ENCODE data around the gene UBE2J1. TPM values are rescaled to one million over a fixed set of nuclear protein-coding genes. Genes with fewer than 3 reads are reported as not detected.

UBE2J1 gene
- total RNA-seq, 4 donors from 2014 or later, result 25.3 to 30.4 (median 26.7) TPM

GRCh38 chr6:89315249-89315885 lies 37.2 kb downstream of the UBE2J1 start, which contains the start of gene GABRR2:
GABRR2 (minus strand) TSS chr6:89315299; CDS start chr6:89315165, 134 bp downstream.
- Histone ChIP-seq H3K27me3 (no peaks in the 10 kb centered on the region), H3K4me1 (peaks cover 0 to 31% (median 15%) of the 10 kb centered on the region in 4 donors), H3K4me3 (no peak within 1 kb of the TSS), H3K27ac (no peak within 1 kb of the TSS), H3K36me3 (peaks cover 0 to 13% (median 0%) of the 10 kb centered on the region in 3 donors), H3K9me3 (peaks cover 0 to under 1% (median 0%) of the 10 kb centered on the region in 4 donors)
- DNase-seq (ENCODE audit: low spot score in 2 of 2), result no peak
- TF ChIP-seq EP300 (IDR thresholded peaks at IDR 0.05) (no peak), CTCF (IDR thresholded peaks at IDR 0.05) (no peak), POLR2A (IDR thresholded peaks at IDR 0.05) (no peak)
- 83 to 87% methylated on average over 6 of the region's 6 CpGs for WGBS, 2 donors

DNA sequence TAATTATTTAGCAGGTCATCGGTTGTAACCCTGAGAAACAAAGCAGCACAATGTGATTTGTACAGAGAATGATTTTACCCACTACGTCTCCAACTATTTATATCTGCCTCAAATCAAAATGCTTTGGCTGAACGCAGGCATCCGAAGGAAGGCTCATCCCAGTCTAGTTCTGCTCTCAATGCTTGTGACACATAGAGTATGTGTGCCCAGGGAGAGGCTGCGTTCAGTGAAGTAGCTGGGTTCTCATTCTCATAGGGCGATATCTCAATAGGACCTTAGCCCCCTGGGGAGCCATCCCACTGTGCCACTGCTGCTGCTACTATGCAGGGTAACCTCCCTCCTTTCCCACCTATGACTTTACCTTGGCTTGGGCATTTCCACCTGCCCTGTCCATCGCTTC lies 37.8 kb downstream of the UBE2J1 start:
- no peak overlapping the region for H3K27ac ChIP-seq
- no peaks in the 10 kb centered on the region for H3K27me3 ChIP-seq
- no peak for DNase-seq (ENCODE audit: low spot score in 2 of 2)
- H3K36me3 ChIP-seq, result peaks cover 0 to 9% (median 0%) of the 10 kb centered on the region in 3 donors
- no peaks in the 10 kb centered on the region for H3K9me3 ChIP-seq
- no peak overlapping the region for H3K4me3 ChIP-seq
- 75 to 81% methylated on average over 7 of the region's 7 CpGs for WGBS, 2 donors
- peaks cover 0 to 31% (median 15%) of the 10 kb centered on the region in 4 donors for H3K4me1 ChIP-seq
- TF ChIP-seq EP300 (IDR thresholded peaks at IDR 0.05), result no peak
- no peak for TF ChIP-seq POLR2A (IDR thresholded peaks at IDR 0.05)
- no peak for TF ChIP-seq CTCF (IDR thresholded peaks at IDR 0.05)

GRCh38 chr6:89313006-89313405 lies 39.5 kb downstream of the UBE2J1 start:
- no peak overlapping the region for H3K4me3 ChIP-seq
- H3K9me3 ChIP-seq, result no peaks in the 10 kb centered on the region
- TF ChIP-seq POLR2A (IDR thresholded peaks at IDR 0.05), result no peak
- DNase-seq (ENCODE audit: low spot score in 2 of 2), result peak in 1 of 2 donors; percentile 48
- H3K36me3 ChIP-seq, result peaks cover 0 to 9% (median 0%) of the 10 kb centered on the region in 3 donors
- H3K27ac ChIP-seq, result peak overlapping the region; percentile 37 to 80 (median 68)
- H3K4me1 ChIP-seq, result peaks cover 0 to 31% (median 15%) of the 10 kb centered on the region in 4 donors
- H3K27me3 ChIP-seq, result no peaks in the 10 kb centered on the region
- 23 to 33% methylated on average over 1 of the region's 1 CpG for WGBS, 2 donors

DNA sequence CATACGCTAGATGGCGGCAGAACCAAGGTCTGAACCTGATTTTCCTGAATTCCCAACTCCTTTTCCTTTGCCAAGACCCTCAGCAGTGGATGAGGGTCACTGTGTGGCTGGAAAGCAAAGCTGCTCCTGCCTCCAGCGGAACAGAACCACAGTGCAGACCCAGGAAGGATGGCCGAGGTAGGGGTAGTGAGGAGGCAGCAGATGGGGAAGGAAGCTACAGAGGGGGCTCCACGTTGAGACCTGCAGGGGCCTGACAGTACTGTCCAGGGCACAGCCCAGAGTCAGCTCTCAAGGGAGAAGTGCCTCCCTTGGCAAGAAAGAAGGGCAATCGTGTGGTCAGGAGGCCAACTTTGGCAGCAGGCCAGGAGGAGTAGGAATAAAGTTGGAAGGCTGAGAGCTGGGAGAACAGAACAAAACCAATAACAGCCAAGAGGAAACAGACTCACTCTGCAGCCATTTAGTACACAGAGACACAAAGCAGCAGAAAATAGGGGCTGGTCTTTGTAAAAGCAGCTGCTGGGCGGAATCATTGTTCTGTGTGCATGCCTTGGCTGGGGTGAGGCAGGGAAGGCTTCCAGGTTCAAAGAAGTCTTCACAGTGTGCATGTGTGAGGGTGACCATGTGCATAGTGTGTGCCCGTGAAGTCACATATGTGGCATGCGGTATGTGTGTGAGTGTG lies 40.5 kb downstream of the UBE2J1 start:
- Histone ChIP-seq H3K9me3 (no peaks in the 10 kb centered on the region), H3K27me3 (no peaks in the 10 kb centered on the region), H3K4me1 (peaks cover 0 to 31% (median 15%) of the 10 kb centered on the region in 4 donors), H3K27ac (peak overlapping the region; percentile 37 to 80 (median 68)), H3K36me3 (peaks cover 0 to 8% (median 0%) of the 10 kb centered on the region in 3 donors), H3K4me3 (peak overlapping the region in 2 of 4 donors; percentile 7 to 23)
- WGBS, 2 donors, result 16 to 29% methylated on average over 9 of the region's 9 CpGs
- DNase-seq (ENCODE audit: low spot score in 2 of 2), result peak; percentile 58 to 61
- TF ChIP-seq EP300 (IDR thresholded peaks at IDR 0.05) (peak in 1 of 2 donors; percentile 46), POLR2A (IDR thresholded peaks at IDR 0.05) (no peak), CTCF (IDR thresholded peaks at IDR 0.05) (peak; percentile 24 to 68 (median 44))

- H3K4me3 ChIP-seq, result no peak overlapping the region
- DNase-seq (ENCODE audit: low spot score in 2 of 2), result no peak
- peak overlapping the region in 3 of 4 donors; percentile 37 to 80 (median 79) for H3K27ac ChIP-seq
- 19 to 24% methylated on average over 5 of the region's 5 CpGs for WGBS, 2 donors
- H3K27me3 ChIP-seq, result no peaks in the 10 kb centered on the region
- TF ChIP-seq CTCF (IDR thresholded peaks at IDR 0.05) (no peak), POLR2A (IDR thresholded peaks at IDR 0.05) (no peak), EP300 (IDR thresholded peaks at IDR 0.05) (no peak)
- H3K9me3 ChIP-seq, result no peaks in the 10 kb centered on the region
- H3K4me1 ChIP-seq, result peaks cover 0 to 31% (median 15%) of the 10 kb centered on the region in 4 donors
- H3K36me3 ChIP-seq, result peaks cover 0 to 3% (median 0%) of the 10 kb centered on the region in 3 donors
These were observed 41.0 kb downstream of the UBE2J1 start for GRCh38 chr6:89311530-89311852.

Measured in tibial nerve (tissue), 4 donors.